Esophagus muscularis mucosa (tissue), 4 donors: ENCODE data around the gene RAPGEF1. TPM values are rescaled to one million over a fixed set of nuclear protein-coding genes. Genes with fewer than 3 reads are reported as not detected.

Experiments used
- DNase-seq: peaks from one replicate; pipeline ENCODE4 v3.0.0-alpha.2; 2017; ENCODE audit errors: extremely low spot score
- H3K27ac ChIP-seq, 4 donors: fragments of 200-600 bp; sonication (generic); replicated peaks in 1 of 4; 1 replicate in 3 of 4; 2 replicates in 1 of 4; pipeline ENCODE4 v1.5.1; 2016 to 2019; ENCODE audit warnings: mild to moderate bottlenecking in 1 of 4
- H3K27me3 ChIP-seq, 4 donors: fragments of 200-600 bp; sonication (generic); one replicate each; pipeline versions ENCODE4 v1.5.1 to v1.6.0; 2016 to 2019
- H3K36me3 ChIP-seq, 4 donors: fragments of 200-600 bp; sonication (generic); one replicate each; pipeline ENCODE4 v1.5.1; 2016 to 2019
- H3K4me1 ChIP-seq, 4 donors: fragments of 200-600 bp; sonication (generic); one replicate each; pipeline ENCODE4 v1.5.1; 2016 to 2019
- H3K4me3 ChIP-seq, 4 donors: fragments of 200-600 bp; sonication (generic); 1 replicate in 2 of 4; 2 replicates in 2 of 4; pipeline ENCODE4 v1.5.1; 2016 to 2019; ENCODE audit warnings: mild to moderate bottlenecking in 4 of 4, moderate library complexity in 1 of 4
- H3K9me3 ChIP-seq, 4 donors: fragments of 200-600 bp; sonication (generic); 1 replicate in 3 of 4; 2 replicates in 1 of 4; pipeline ENCODE4 v1.5.1; 2016 to 2019
- CTCF ChIP-seq, 3 experiments: fragments of 200-600 bp in 2 of 3; fragments of 450-650 bp in 1 of 3; sonication (generic) in 2 of 3; IDR thresholded peaks; one replicate each; pipeline ENCODE4 v1.5.1; 2017 to 2019; ENCODE audit warnings: antibody characterized with exemption in 3 of 3, mild to moderate bottlenecking in 2 of 3, moderate library complexity in 1 of 3
- EP300 ChIP-seq: sonication (generic); formaldehyde crosslinking; IDR thresholded peaks from one replicate; pipeline ENCODE4 v1.6.1; 2017; ENCODE audit warnings: antibody characterized with exemption
- POLR2A ChIP-seq: fragments of 450-650 bp; IDR thresholded peaks from one replicate; pipeline ENCODE4 v1.6.1; 2017; ENCODE audit warnings: antibody characterized with exemption, moderate library complexity, mild to moderate bottlenecking, low read depth
- POLR2AphosphoS5 ChIP-seq, 2 donors: sonication (generic); formaldehyde crosslinking; IDR thresholded peaks; one replicate each; pipeline ENCODE4 v1.6.1; 2017; ENCODE audit warnings: antibody characterized with exemption in 2 of 2
- WGBS: methylation state at CpG from one replicate; pipeline ENCODE4 v1.1.5; 2018; 5-methylcytosine and 5-hydroxymethylcytosine counted together
- intact Hi-C: fragments of 100-400 bp; cut with DNase I; formaldehyde crosslinking; loops from one replicate; pipeline ENCODE4 v1.15.1; 2023
- total RNA-seq, 4 donors: library from RNA; depleted of rRNA; stranded (reverse); fragments of >200 nt; gene quantifications; one replicate each; pipeline versions ENCODE4 v1.1.0 to v1.2.1, GENCODE V29; 2016

RAPGEF1 gene
- total RNA-seq, 4 donors from 2014 or later = 66.6 to 138 (median 101) TPM

GRCh38 chr9:131629825-131630204 is 110.1 kb downstream of the RAPGEF1 start:
- no peak for TF ChIP-seq CTCF (IDR thresholded peaks at IDR 0.05)
- no peak for TF ChIP-seq EP300
- TF ChIP-seq POLR2A = no peak
- TF ChIP-seq POLR2AphosphoS5 (IDR thresholded peaks at IDR 0.05) = no peak
- intact Hi-C loops = no loop called here
- H3K36me3 ChIP-seq = peaks cover 7 to 66% (median 34%) of the 10 kb centered on the region in 4 donors
- no peaks in the 10 kb centered on the region for H3K9me3 ChIP-seq
- H3K27ac ChIP-seq = no peak overlapping the region
- 83% methylated on average over 4 of the region's 4 CpGs for WGBS
- no peak overlapping the region for H3K4me3 ChIP-seq
- H3K4me1 ChIP-seq = peaks cover 3 to 28% (median 7%) of the 10 kb centered on the region in 4 donors
- H3K27me3 ChIP-seq = no peaks in the 10 kb centered on the region
- DNase-seq = no peak

GRCh38 chr9:131629226-131629500 is 110.7 kb downstream of the RAPGEF1 start:
- 88% methylated on average over 4 of the region's 4 CpGs for WGBS
- Histone ChIP-seq H3K4me3 (no peak overlapping the region), H3K27ac (peak overlapping the region in 1 of 4 donors; percentile 33), H3K36me3 (peaks cover 7 to 64% (median 40%) of the 10 kb centered on the region in 4 donors), H3K27me3 (no peaks in the 10 kb centered on the region), H3K4me1 (peaks cover 7 to 32% (median 10%) of the 10 kb centered on the region in 4 donors), H3K9me3 (no peaks in the 10 kb centered on the region)
- intact Hi-C loops = no loop called here
- DNase-seq = no peak
- TF ChIP-seq POLR2AphosphoS5 (IDR thresholded peaks at IDR 0.05) = no peak
- no peak for TF ChIP-seq POLR2A
- TF ChIP-seq EP300 = no peak
- TF ChIP-seq CTCF (IDR thresholded peaks at IDR 0.05) = no peak

- peaks cover 8 to 33% (median 11%) of the 10 kb centered on the region in 4 donors for H3K4me1 ChIP-seq
- no peaks in the 10 kb centered on the region for H3K27me3 ChIP-seq
- no peak for DNase-seq
- peak overlapping the region in 1 of 4 donors; percentile 33 for H3K27ac ChIP-seq
- H3K4me3 ChIP-seq = no peak overlapping the region
- H3K9me3 ChIP-seq = no peaks in the 10 kb centered on the region
- intact Hi-C loops = no loop called here
- WGBS = 89% methylated on average over 15 of the region's 19 CpGs
- TF ChIP-seq POLR2A (no peak), POLR2AphosphoS5 (IDR thresholded peaks at IDR 0.05) (no peak), EP300 (no peak), CTCF (IDR thresholded peaks at IDR 0.05) (no peak)
- H3K36me3 ChIP-seq = peaks cover 7 to 64% (median 46%) of the 10 kb centered on the region in 4 donors
These were observed 111.2 kb downstream of the RAPGEF1 start for GRCh38 chr9:131628459-131629225.

- intact Hi-C loops = no loop called here
- no peaks in the 10 kb centered on the region for H3K27me3 ChIP-seq
- no peak overlapping the region for H3K27ac ChIP-seq
- no peak for TF ChIP-seq EP300
- TF ChIP-seq POLR2AphosphoS5 (IDR thresholded peaks at IDR 0.05) = peak; percentile 9 to 17
- no peak for TF ChIP-seq POLR2A
- peaks cover 8 to 33% (median 11%) of the 10 kb centered on the region in 4 donors for H3K4me1 ChIP-seq
- H3K9me3 ChIP-seq = no peaks in the 10 kb centered on the region
- WGBS = 73% methylated on average over 20 of the region's 21 CpGs
- H3K4me3 ChIP-seq = no peak overlapping the region
- DNase-seq = no peak
- peaks cover 7 to 66% (median 52%) of the 10 kb centered on the region in 4 donors for H3K36me3 ChIP-seq
These were observed 112.0 kb downstream of the RAPGEF1 start for GRCh38 chr9:131627648-131628458.

GRCh38 chr9:131627326-131627647 is 112.6 kb downstream of the RAPGEF1 start:
- Histone ChIP-seq H3K4me1 (peaks cover 8 to 33% (median 11%) of the 10 kb centered on the region in 4 donors), H3K27ac (no peak overlapping the region), H3K4me3 (no peak overlapping the region), H3K9me3 (no peaks in the 10 kb centered on the region), H3K27me3 (no peaks in the 10 kb centered on the region), H3K36me3 (peaks cover 7 to 72% (median 55%) of the 10 kb centered on the region in 4 donors)
- intact Hi-C loops = no loop called here
- DNase-seq = no peak
- 81% methylated on average over 8 of the region's 8 CpGs for WGBS
- TF ChIP-seq CTCF (IDR thresholded peaks at IDR 0.05) (no peak), EP300 (no peak), POLR2AphosphoS5 (IDR thresholded peaks at IDR 0.05) (no peak), POLR2A (no peak)
